Tibial nerve (tissue), 4 donors: Measurements from ENCODE around the gene BMPR1B. TPM values are rescaled to one million over a fixed set of nuclear protein-coding genes. Genes with fewer than 3 reads are reported as not detected.

ENCODE experiments used
- DNase-seq, 2 donors: peaks; one replicate each; pipeline ENCODE4 v3.0.0-alpha.2; 2019; ENCODE audit warnings: low spot score in 2 of 2
- H3K27ac ChIP-seq, 4 donors: fragments of 200-600 bp; sonication (generic) in 3 of 4; one replicate each; pipeline ENCODE4 v1.5.1; 2017 to 2019; ENCODE audit warnings: mild to moderate bottlenecking in 1 of 4
- H3K27me3 ChIP-seq, 2 donors: fragments of 200-600 bp; sonication (generic) in 1 of 2; one replicate each; pipeline versions ENCODE4 v1.5.1 to v1.6.0; 2017 to 2019
- H3K36me3 ChIP-seq, 3 donors: fragments of 200-600 bp; sonication (generic); one replicate each; pipeline ENCODE4 v1.5.1; 2018 to 2019
- H3K4me1 ChIP-seq, 4 donors: fragments of 200-600 bp; sonication (generic) in 3 of 4; one replicate each; pipeline ENCODE4 v1.5.1; 2017 to 2019
- H3K4me3 ChIP-seq, 4 donors: fragments of 200-600 bp; sonication (generic) in 3 of 4; one replicate each; pipeline ENCODE4 v1.5.1; 2017 to 2019; ENCODE audit warnings: mild to moderate bottlenecking in 1 of 4, moderate library complexity in 1 of 4
- H3K9me3 ChIP-seq, 4 donors: fragments of 200-600 bp; sonication (generic) in 3 of 4; one replicate each; pipeline ENCODE4 v1.5.1; 2017 to 2019
- EP300 ChIP-seq, 2 donors: sonication (generic); formaldehyde crosslinking; IDR thresholded peaks; one replicate each; pipeline ENCODE4 v1.6.1; 2017; ENCODE audit warnings: antibody characterized with exemption in 2 of 2, mild to moderate bottlenecking in 1 of 2
- POLR2A ChIP-seq, 2 donors: fragments of 450-650 bp; IDR thresholded peaks; one replicate each; pipeline ENCODE4 v1.6.1; 2017; ENCODE audit warnings: antibody characterized with exemption in 2 of 2, mild to moderate bottlenecking in 2 of 2, moderate library complexity in 2 of 2
- WGBS, 2 donors: methylation state at CpG; one replicate each; pipeline ENCODE4 v1.1.5; 2018; 5-methylcytosine and 5-hydroxymethylcytosine counted together
- total RNA-seq, 4 donors: library from RNA; depleted of rRNA; stranded (reverse); fragments of >200 nt; gene quantifications; one replicate each; pipeline ENCODE4 v1.1.0, GENCODE V29; 2016
- TF ChIP-seq, protein P1 (sequence below), 5 experiments: fragments of 200-600 bp in 3 of 5; fragments of 450-650 bp in 2 of 5; sonication (generic) in 3 of 5; IDR thresholded peaks; one replicate each; pipeline ENCODE4 v1.5.1; 2016 to 2019; ENCODE audit warnings: antibody characterized with exemption in 5 of 5, mild to moderate bottlenecking in 3 of 5, moderate library complexity in 2 of 5

Gene BMPR1B
- total RNA-seq, 4 donors from 2014 or later, result 9.3 to 32.1 (median 26.1) TPM

- Histone ChIP-seq H3K9me3 (peaks cover 0 to 9% (median 1%) of the 10 kb centered on the region in 4 donors), H3K27ac (no peak overlapping the region), H3K27me3 (no peaks in the 10 kb centered on the region), H3K4me1 (no peaks in the 10 kb centered on the region), H3K36me3 (no peaks in the 10 kb centered on the region), H3K4me3 (no peak overlapping the region)
- WGBS, 2 donors, result 88 to 97% methylated on average over 2 of the region's 2 CpGs
- no peak for DNase-seq
- no peak for TF ChIP-seq POLR2A (IDR thresholded peaks at IDR 0.05)
- TF ChIP-seq, protein P1, sequence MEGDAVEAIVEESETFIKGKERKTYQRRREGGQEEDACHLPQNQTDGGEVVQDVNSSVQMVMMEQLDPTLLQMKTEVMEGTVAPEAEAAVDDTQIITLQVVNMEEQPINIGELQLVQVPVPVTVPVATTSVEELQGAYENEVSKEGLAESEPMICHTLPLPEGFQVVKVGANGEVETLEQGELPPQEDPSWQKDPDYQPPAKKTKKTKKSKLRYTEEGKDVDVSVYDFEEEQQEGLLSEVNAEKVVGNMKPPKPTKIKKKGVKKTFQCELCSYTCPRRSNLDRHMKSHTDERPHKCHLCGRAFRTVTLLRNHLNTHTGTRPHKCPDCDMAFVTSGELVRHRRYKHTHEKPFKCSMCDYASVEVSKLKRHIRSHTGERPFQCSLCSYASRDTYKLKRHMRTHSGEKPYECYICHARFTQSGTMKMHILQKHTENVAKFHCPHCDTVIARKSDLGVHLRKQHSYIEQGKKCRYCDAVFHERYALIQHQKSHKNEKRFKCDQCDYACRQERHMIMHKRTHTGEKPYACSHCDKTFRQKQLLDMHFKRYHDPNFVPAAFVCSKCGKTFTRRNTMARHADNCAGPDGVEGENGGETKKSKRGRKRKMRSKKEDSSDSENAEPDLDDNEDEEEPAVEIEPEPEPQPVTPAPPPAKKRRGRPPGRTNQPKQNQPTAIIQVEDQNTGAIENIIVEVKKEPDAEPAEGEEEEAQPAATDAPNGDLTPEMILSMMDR (IDR thresholded peaks at IDR 0.05), result no peak
- no peak for TF ChIP-seq EP300 (IDR thresholded peaks at IDR 0.05)
These were observed 196.5 kb downstream of the BMPR1B start for GRCh38 chr4:94954251-94954650.

- H3K27me3 ChIP-seq, result no peaks in the 10 kb centered on the region
- no peak for DNase-seq
- H3K9me3 ChIP-seq, result peaks cover 0 to 2% (median 0%) of the 10 kb centered on the region in 4 donors
- no peak for TF ChIP-seq POLR2A (IDR thresholded peaks at IDR 0.05)
- TF ChIP-seq, protein P1 (IDR thresholded peaks at IDR 0.05), result no peak
- H3K27ac ChIP-seq, result no peak overlapping the region
- no peak overlapping the region for H3K4me3 ChIP-seq
- WGBS, 2 donors, result 67 to 76% methylated on average over 3 of the region's 3 CpGs
- H3K36me3 ChIP-seq, result no peaks in the 10 kb centered on the region
- H3K4me1 ChIP-seq, result peaks cover 0 to 13% (median 0%) of the 10 kb centered on the region in 4 donors
These were observed 199.3 kb downstream of the BMPR1B start for GRCh38 chr4:94957030-94957429.

DNA sequence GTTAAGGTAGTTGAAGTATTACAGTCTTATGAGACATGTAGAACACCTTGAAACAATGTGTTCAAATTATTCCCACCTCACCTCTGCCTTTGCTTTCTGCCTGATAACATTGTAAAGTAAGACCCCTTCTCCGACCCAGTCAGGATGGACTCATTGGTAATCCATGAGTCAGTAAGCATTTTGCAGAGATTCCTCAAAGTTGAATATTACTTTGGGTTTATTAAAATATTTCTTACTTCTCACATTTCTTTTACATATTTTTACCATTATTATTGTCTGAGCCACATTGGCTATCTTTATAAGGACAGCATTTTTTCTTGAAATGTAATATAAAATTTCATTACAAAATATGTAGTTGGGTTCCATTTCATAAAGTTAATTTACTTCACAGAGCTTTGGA, 201.6 kb downstream of the BMPR1B start:
- no peak for DNase-seq
- TF ChIP-seq, protein P1 (IDR thresholded peaks at IDR 0.05), result no peak
- TF ChIP-seq EP300 (IDR thresholded peaks at IDR 0.05) (no peak), POLR2A (IDR thresholded peaks at IDR 0.05) (no peak)
- WGBS, 2 donors, result 93 to 94% methylated on average over 1 of the region's 1 CpG
- Histone ChIP-seq H3K36me3 (no peaks in the 10 kb centered on the region), H3K27me3 (no peaks in the 10 kb centered on the region), H3K27ac (no peak overlapping the region), H3K9me3 (peaks cover 0 to 18% (median 6%) of the 10 kb centered on the region in 4 donors), H3K4me1 (peaks cover 0 to 13% (median 0%) of the 10 kb centered on the region in 4 donors), H3K4me3 (no peak overlapping the region)

GRCh38 chr4:94960708-94961107, 203.0 kb downstream of the BMPR1B start:
- TF ChIP-seq EP300 (IDR thresholded peaks at IDR 0.05) (peak in 1 of 2 donors; percentile 61), POLR2A (IDR thresholded peaks at IDR 0.05) (no peak)
- Histone ChIP-seq H3K36me3 (no peaks in the 10 kb centered on the region), H3K27ac (peak overlapping the region in 1 of 4 donors; percentile 53), H3K4me3 (no peak overlapping the region), H3K27me3 (no peaks in the 10 kb centered on the region), H3K9me3 (peaks cover 0 to 18% (median 6%) of the 10 kb centered on the region in 4 donors), H3K4me1 (peaks cover 0 to 13% (median 0%) of the 10 kb centered on the region in 4 donors)
- DNase-seq, result no peak
- 81 to 83% methylated on average over 1 of the region's 1 CpG for WGBS, 2 donors

DNA sequence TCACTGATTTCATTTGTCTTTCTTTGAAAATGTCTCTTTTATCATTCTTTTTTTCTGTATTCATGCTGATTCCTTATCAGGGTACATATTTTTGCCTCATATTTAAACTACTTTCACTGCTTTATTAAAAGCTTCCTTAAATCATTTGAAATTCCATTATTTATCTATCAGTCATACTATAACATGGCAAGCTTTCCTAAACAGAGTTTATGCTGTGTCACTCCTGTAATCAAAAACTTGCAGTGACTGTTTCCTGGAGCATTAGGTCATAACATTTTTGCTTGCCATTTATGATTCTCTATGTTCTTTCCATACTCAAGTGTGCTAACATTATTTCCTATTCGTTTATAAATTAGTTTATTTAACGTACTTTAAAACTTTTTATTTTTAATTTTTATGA, 203.7 kb downstream of the BMPR1B start:
- DNase-seq, result no peak
- 84 to 93% methylated on average over 2 of the region's 2 CpGs for WGBS, 2 donors
- Histone ChIP-seq H3K27ac (peak overlapping the region in 1 of 4 donors; percentile 53), H3K4me1 (peaks cover 0 to 20% (median 0%) of the 10 kb centered on the region in 4 donors), H3K36me3 (no peaks in the 10 kb centered on the region), H3K4me3 (no peak overlapping the region), H3K27me3 (no peaks in the 10 kb centered on the region), H3K9me3 (peaks cover 0 to 18% (median 6%) of the 10 kb centered on the region in 4 donors)
- TF ChIP-seq POLR2A (IDR thresholded peaks at IDR 0.05), result no peak

DNA sequence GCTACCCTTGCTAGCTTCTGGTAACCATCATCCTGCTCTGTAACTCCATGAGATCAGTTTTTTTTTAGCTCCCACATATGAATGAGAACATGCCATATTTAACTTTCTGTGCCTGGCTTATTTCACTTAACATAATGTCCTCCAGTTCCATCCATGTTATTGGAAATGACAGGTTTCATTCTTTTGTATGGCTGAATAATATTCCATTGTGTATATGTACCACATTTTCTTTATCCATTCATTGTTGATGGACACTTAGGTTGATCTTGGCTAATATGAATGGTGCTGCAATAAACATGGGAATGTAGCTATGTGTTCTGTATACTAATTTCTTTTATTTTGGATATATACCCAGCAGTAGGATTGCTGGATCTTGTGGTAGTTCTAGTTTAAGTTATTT, 204.7 kb downstream of the BMPR1B start:
- no peak overlapping the region for H3K4me3 ChIP-seq
- H3K36me3 ChIP-seq, result no peaks in the 10 kb centered on the region
- peaks cover 0 to 18% (median 6%) of the 10 kb centered on the region in 4 donors for H3K9me3 ChIP-seq
- H3K27ac ChIP-seq, result no peak overlapping the region
- peaks cover 0 to 20% (median 0%) of the 10 kb centered on the region in 4 donors for H3K4me1 ChIP-seq
- TF ChIP-seq POLR2A (IDR thresholded peaks at IDR 0.05) (no peak), EP300 (IDR thresholded peaks at IDR 0.05) (no peak)
- TF ChIP-seq, protein P1 (IDR thresholded peaks at IDR 0.05), result no peak
- no peaks in the 10 kb centered on the region for H3K27me3 ChIP-seq
- DNase-seq, result no peak
